Tibial artery (tissue), 4 donors: ENCODE measurements around the gene CERS6.

Source experiments
- DNase-seq, 2 donors: peaks; one replicate each; pipeline ENCODE4 v3.0.0-alpha.2; 2019
- H3K27ac ChIP-seq, 2 donors: fragments of 200-600 bp; sonication (generic) in 1 of 2; 1 replicate in 1 of 2; 2 replicates in 1 of 2; pipeline ENCODE4 v1.5.1; 2018 to 2019; ENCODE audit warnings: mild to moderate bottlenecking in 1 of 2
- H3K27me3 ChIP-seq, 2 donors: fragments of 200-600 bp; sonication (generic) in 1 of 2; one replicate each; pipeline versions ENCODE4 v1.5.1 to v1.6.0; 2016 to 2019
- H3K36me3 ChIP-seq, 3 donors: fragments of 200-600 bp; sonication (generic) in 2 of 3; one replicate each; pipeline ENCODE4 v1.5.1; 2016 to 2019; ENCODE audit warnings: mild to moderate bottlenecking in 2 of 3
- H3K4me1 ChIP-seq, 4 donors: fragments of 200-600 bp; sonication (generic) in 2 of 4; 1 replicate in 3 of 4; 2 replicates in 1 of 4; pipeline ENCODE4 v1.5.1; 2016 to 2019
- H3K4me3 ChIP-seq, 2 donors: fragments of 200-600 bp; sonication (generic) in 1 of 2; 1 replicate in 1 of 2; 2 replicates in 1 of 2; pipeline ENCODE4 v1.5.1; 2018 to 2019; ENCODE audit warnings: mild to moderate bottlenecking in 2 of 2
- H3K9me3 ChIP-seq, 3 donors: fragments of 200-600 bp; sonication (generic) in 1 of 3; one replicate each; pipeline ENCODE4 v1.5.1; 2016 to 2019
- CTCF ChIP-seq, 2 experiments: fragments of 200-600 bp in 1 of 2; fragments of 450-650 bp in 1 of 2; IDR thresholded peaks; one replicate each; pipeline ENCODE4 v1.5.1; 2017 to 2019; ENCODE audit warnings: antibody characterized with exemption in 2 of 2, mild to moderate bottlenecking in 1 of 2, moderate library complexity in 1 of 2
- intact Hi-C: fragments of 100-400 bp; cut with DNase I; formaldehyde crosslinking; loops from one replicate; pipeline ENCODE4 v1.15.0; 2023; ENCODE audit warnings: low total_unique reads

Gene CERS6

GRCh38 chr2:168678153-168678853 lies 222.2 kb downstream of the CERS6 start:
- intact Hi-C loops, result no loop called here
- no peak overlapping the region for H3K27ac ChIP-seq
- no peaks in the 10 kb centered on the region for H3K9me3 ChIP-seq
- H3K4me1 ChIP-seq, result no peaks in the 10 kb centered on the region
- TF ChIP-seq CTCF (IDR thresholded peaks at IDR 0.05), result no peak
- DNase-seq, result no peak
- no peaks in the 10 kb centered on the region for H3K36me3 ChIP-seq
- H3K27me3 ChIP-seq, result no peaks in the 10 kb centered on the region
- no peak overlapping the region for H3K4me3 ChIP-seq

GRCh38 chr2:168679081-168679480 lies 223.0 kb downstream of the CERS6 start:
- Histone ChIP-seq H3K27ac (no peak overlapping the region), H3K9me3 (no peaks in the 10 kb centered on the region), H3K4me1 (no peaks in the 10 kb centered on the region), H3K27me3 (no peaks in the 10 kb centered on the region), H3K36me3 (no peaks in the 10 kb centered on the region), H3K4me3 (no peak overlapping the region)
- intact Hi-C loops, result no loop called here
- no peak for DNase-seq
- no peak for TF ChIP-seq CTCF (IDR thresholded peaks at IDR 0.05)

- Histone ChIP-seq H3K9me3 (no peaks in the 10 kb centered on the region), H3K27ac (no peak overlapping the region), H3K27me3 (no peaks in the 10 kb centered on the region), H3K36me3 (no peaks in the 10 kb centered on the region), H3K4me1 (no peaks in the 10 kb centered on the region), H3K4me3 (no peak overlapping the region)
- no peak for DNase-seq
- no peak for TF ChIP-seq CTCF (IDR thresholded peaks at IDR 0.05)
- intact Hi-C loops, result no loop called here
These were observed 223.8 kb downstream of the CERS6 start for GRCh38 chr2:168679741-168680310.

- H3K27me3 ChIP-seq, result no peaks in the 10 kb centered on the region
- H3K4me1 ChIP-seq, result peaks cover 0 to 5% (median 0%) of the 10 kb centered on the region in 4 donors
- no peak overlapping the region for H3K27ac ChIP-seq
- DNase-seq, result no peak
- TF ChIP-seq CTCF (IDR thresholded peaks at IDR 0.05), result no peak
- no peaks in the 10 kb centered on the region for H3K36me3 ChIP-seq
- no peak overlapping the region for H3K4me3 ChIP-seq
- intact Hi-C loops, result no loop called here
- H3K9me3 ChIP-seq, result no peaks in the 10 kb centered on the region
These were observed 227.9 kb downstream of the CERS6 start for GRCh38 chr2:168683996-168684395.

GRCh38 chr2:168684921-168685599 lies 229.0 kb downstream of the CERS6 start:
- peaks cover 0 to 5% (median 0%) of the 10 kb centered on the region in 4 donors for H3K4me1 ChIP-seq
- DNase-seq, result no peak
- H3K36me3 ChIP-seq, result no peaks in the 10 kb centered on the region
- intact Hi-C loops, result loop anchor here (5.0 kb wide), 1 partner anchor 338 kb away; no protein-coding TSS in a partner anchor
- no peaks in the 10 kb centered on the region for H3K27me3 ChIP-seq
- TF ChIP-seq CTCF (IDR thresholded peaks at IDR 0.05), result no peak
- no peaks in the 10 kb centered on the region for H3K9me3 ChIP-seq
- no peak overlapping the region for H3K27ac ChIP-seq
- H3K4me3 ChIP-seq, result no peak overlapping the region
